Aorta (tissue), 5 donors: ENCODE measurements around the gene TMOD3. TPM values are rescaled to one million over a fixed set of nuclear protein-coding genes. Genes with fewer than 3 reads are reported as not detected.

Experiments
- ATAC-seq: fragments of 200-7000 bp; cut with Tn5 transposase; one replicate; pipeline ENCODE4 v1.9.1; 2022; ENCODE audit warnings: moderate library complexity; ENCODE audit not compliant: low FRiP score
- DNase-seq, 2 donors: peaks; one replicate each; pipeline ENCODE4 v3.0.0-alpha.2; 2020
- H3K27ac ChIP-seq, 2 donors: one replicate each; pipeline ENCODE4 v1.5.1; 2013; ENCODE audit warnings: low read length in 2 of 2, mild to moderate bottlenecking in 2 of 2, moderate library complexity in 2 of 2, control low read depth in 1 of 2, inconsistent platforms in 1 of 2, low read depth in 1 of 2
- H3K27me3 ChIP-seq, 2 donors: one replicate each; pipeline ENCODE4 v1.6.1; 2013; ENCODE audit warnings: control low read depth in 1 of 2, low read length in 1 of 2, mild to moderate bottlenecking in 1 of 2, moderate library complexity in 1 of 2; ENCODE audit not compliant: insufficient read depth in 2 of 2, control insufficient read depth in 1 of 2
- H3K36me3 ChIP-seq, 2 donors: one replicate each; pipeline ENCODE4 v1.6.1; 2013; ENCODE audit warnings: control low read depth in 1 of 2, low read length in 1 of 2, mild to moderate bottlenecking in 1 of 2; ENCODE audit not compliant: insufficient read depth in 2 of 2, control insufficient read depth in 1 of 2
- H3K4me1 ChIP-seq, 2 donors: one replicate each; pipeline ENCODE4 v1.6.1; 2013; ENCODE audit warnings: low read length in 2 of 2, control low read depth in 1 of 2, mild to moderate bottlenecking in 1 of 2, moderate library complexity in 1 of 2; ENCODE audit not compliant: insufficient read depth in 2 of 2, control insufficient read depth in 1 of 2
- H3K4me3 ChIP-seq, 2 donors: one replicate each; pipeline ENCODE4 v1.5.1; 2013; ENCODE audit warnings: low read length in 2 of 2, control low read depth in 1 of 2, mild to moderate bottlenecking in 1 of 2
- H3K9me3 ChIP-seq: one replicate; pipeline ENCODE4 v1.6.1; 2013; ENCODE audit warnings: mild to moderate bottlenecking, low read length; ENCODE audit not compliant: control insufficient read depth
- WGBS, 2 donors: extraction: QIAGEN DNeasy Blood & Tissue Kit; methylation state at CpG; one replicate each; pipeline ENCODE4 v1.1.7; 2013; 5-methylcytosine and 5-hydroxymethylcytosine counted together
- intact Hi-C, 2 donors: fragments of 100-400 bp; cut with DNase I; formaldehyde crosslinking; loops; one replicate each; pipeline versions ENCODE4 v1.14.2 to v1.15.0; 2022
- polyA plus RNA-seq, 2 donors: library from polyadenylated mRNA; stranded (reverse); fragments of 200-250 nt; gene quantifications; one replicate each; pipeline ENCODE4 v1.2.3, GENCODE V29; 2013
- total RNA-seq, 2 donors: library from RNA; stranded (reverse); fragmentation: NEBNext Ultra II Directional; extraction: Animal tissue kit (Norgen Biotek cat#: 25700); gene quantifications; one replicate each; pipeline ENCODE4 v1.2.1, GENCODE V29; 2021
- donor health status: healthy with polysubstance abuse.
- donor health status: Bipolar disorder and iron deficiency.
- donor health status: DM: no; HTN: no; CAD: no.
- donor health status: DM: no; HTN: no; CAD: no.
- donor health status: DM: yes; HTN: yes; CAD: no.

Gene TMOD3
- total and polyA plus RNA-seq, 4 donors: 11.0 to 57.3 (median 29.7) TPM

DNA sequence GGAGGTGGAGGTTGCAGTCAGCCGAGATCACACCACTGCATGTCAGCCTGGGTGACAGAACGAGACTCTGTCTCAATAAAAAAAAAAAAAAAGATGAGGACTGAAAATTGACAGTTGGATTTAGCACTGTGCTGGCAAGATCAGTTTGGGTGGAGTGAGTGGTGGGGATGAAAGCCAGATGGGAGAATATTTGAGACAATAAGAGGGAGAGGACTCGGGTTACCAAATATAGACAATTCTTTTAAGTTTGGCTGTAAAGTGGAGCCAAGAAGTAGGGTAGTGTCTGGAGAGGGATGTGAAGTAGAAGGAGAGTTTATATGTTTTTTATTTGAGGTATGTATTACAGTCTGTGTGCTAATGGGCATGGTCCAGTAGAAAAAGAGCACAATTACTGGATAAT lies 20.4 kb downstream of the TMOD3 start:
- DNase-seq: no peak
- Histone ChIP-seq H3K27me3 (no peaks in the 10 kb centered on the region), H3K9me3 (no peaks in the 10 kb centered on the region), H3K4me3 (no peak overlapping the region), H3K27ac (no peak overlapping the region), H3K4me1 (peaks cover 0 to 10% of the 10 kb centered on the region in 2 donors), H3K36me3 (no peaks in the 10 kb centered on the region)
- intact Hi-C loops: no loop called here
- no peak for ATAC-seq
- 85 to 90% methylated on average over 3 of the region's 3 CpGs for WGBS, 2 donors

GRCh38 chr15:51853998-51854397 lies 24.5 kb downstream of the TMOD3 start:
- Histone ChIP-seq H3K9me3 (no peaks in the 10 kb centered on the region), H3K27me3 (no peaks in the 10 kb centered on the region), H3K4me3 (no peak overlapping the region), H3K36me3 (no peaks in the 10 kb centered on the region), H3K27ac (no peak overlapping the region), H3K4me1 (peaks cover 0 to 4% of the 10 kb centered on the region in 2 donors)
- ATAC-seq (no peak), DNase-seq (no peak)
- 89 to 91% methylated on average over 2 of the region's 2 CpGs for WGBS, 2 donors
- intact Hi-C loops: no loop called here

DNA sequence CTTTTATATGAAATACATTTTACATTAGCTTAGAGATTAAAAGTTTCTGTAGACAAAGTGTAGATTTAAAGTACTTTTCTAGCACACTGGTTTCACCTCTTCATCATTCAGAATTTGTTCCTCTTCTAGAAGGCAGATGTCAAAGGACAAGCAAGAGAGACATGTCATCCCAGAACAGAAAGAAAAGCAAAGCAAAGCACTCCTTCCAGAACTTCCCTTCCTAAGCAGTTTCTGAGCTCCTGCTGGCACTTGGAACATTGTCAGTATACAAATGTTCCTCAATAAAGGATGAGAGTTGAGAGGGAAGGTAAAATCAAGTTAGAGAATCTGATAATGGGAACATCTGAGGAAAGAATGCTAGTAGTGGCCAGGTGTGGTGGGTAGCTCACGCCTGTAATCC lies 26.2 kb downstream of the TMOD3 start:
- Histone ChIP-seq H3K4me1 (no peaks in the 10 kb centered on the region), H3K9me3 (no peaks in the 10 kb centered on the region), H3K36me3 (no peaks in the 10 kb centered on the region), H3K4me3 (no peak overlapping the region), H3K27me3 (no peaks in the 10 kb centered on the region), H3K27ac (no peak overlapping the region)
- ATAC-seq (no peak), DNase-seq (no peak)
- intact Hi-C loops: no loop called here
- WGBS, 2 donors: 95 to 96% methylated on average over 1 of the region's 1 CpG

- no peak overlapping the region for H3K27ac ChIP-seq
- no peaks in the 10 kb centered on the region for H3K4me1 ChIP-seq
- intact Hi-C loops: no loop called here
- no peak for DNase-seq
- 90 to 92% methylated on average over 5 of the region's 5 CpGs for WGBS, 2 donors
- H3K4me3 ChIP-seq: no peak overlapping the region
- no peaks in the 10 kb centered on the region for H3K9me3 ChIP-seq
- H3K27me3 ChIP-seq: no peaks in the 10 kb centered on the region
- no peaks in the 10 kb centered on the region for H3K36me3 ChIP-seq
- ATAC-seq: no peak
Measured at GRCh38 chr15:51856714-51857380, 27.4 kb downstream of the TMOD3 start.

GRCh38 chr15:51861557-51862359 lies 32.3 kb downstream of the TMOD3 start:
- H3K27me3 ChIP-seq: no peaks in the 10 kb centered on the region
- H3K4me3 ChIP-seq: no peak overlapping the region
- H3K4me1 ChIP-seq: no peaks in the 10 kb centered on the region
- ATAC-seq (no peak), DNase-seq (no peak)
- H3K36me3 ChIP-seq: peaks cover 3 to 5% of the 10 kb centered on the region in 2 donors
- no peaks in the 10 kb centered on the region for H3K9me3 ChIP-seq
- intact Hi-C loops: no loop called here
- H3K27ac ChIP-seq: no peak overlapping the region
- WGBS, 2 donors: 91 to 92% methylated on average over 10 of the region's 10 CpGs

DNA sequence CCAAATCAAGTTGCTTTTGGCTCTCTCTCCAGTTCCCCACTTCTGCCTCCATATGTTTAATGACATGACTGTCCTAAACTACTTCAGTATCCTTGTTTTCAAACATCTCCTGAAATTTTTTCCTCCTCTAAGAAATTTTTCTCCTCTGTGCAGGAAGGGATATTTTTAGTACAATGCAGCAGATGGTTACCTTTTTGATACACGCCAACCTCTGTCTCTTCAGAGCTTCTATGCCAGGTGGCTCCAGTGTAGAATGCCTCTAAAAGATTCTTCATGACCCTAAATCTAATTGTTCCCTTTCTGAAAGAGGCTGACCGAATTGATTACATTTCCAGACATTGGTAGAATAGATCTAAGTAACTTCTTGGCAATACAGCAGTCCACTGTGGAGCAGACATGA lies 33.7 kb downstream of the TMOD3 start:
- Histone ChIP-seq H3K27ac (no peak overlapping the region), H3K36me3 (peaks cover 3 to 5% of the 10 kb centered on the region in 2 donors), H3K27me3 (no peaks in the 10 kb centered on the region), H3K9me3 (no peaks in the 10 kb centered on the region), H3K4me3 (no peak overlapping the region), H3K4me1 (no peaks in the 10 kb centered on the region)
- 93 to 97% methylated on average over 2 of the region's 2 CpGs for WGBS, 2 donors
- intact Hi-C loops: no loop called here
- DNase-seq (no peak), ATAC-seq (no peak)

GRCh38 chr15:51864408-51865056 lies 35.1 kb downstream of the TMOD3 start:
- intact Hi-C loops: no loop called here
- Histone ChIP-seq H3K4me1 (no peaks in the 10 kb centered on the region), H3K27me3 (no peaks in the 10 kb centered on the region), H3K9me3 (no peaks in the 10 kb centered on the region), H3K4me3 (no peak overlapping the region), H3K27ac (no peak overlapping the region), H3K36me3 (peaks cover 3 to 5% of the 10 kb centered on the region in 2 donors)
- ATAC-seq (no peak), DNase-seq (no peak)
- 96 to 97% methylated on average over 4 of the region's 4 CpGs for WGBS, 2 donors

DNA sequence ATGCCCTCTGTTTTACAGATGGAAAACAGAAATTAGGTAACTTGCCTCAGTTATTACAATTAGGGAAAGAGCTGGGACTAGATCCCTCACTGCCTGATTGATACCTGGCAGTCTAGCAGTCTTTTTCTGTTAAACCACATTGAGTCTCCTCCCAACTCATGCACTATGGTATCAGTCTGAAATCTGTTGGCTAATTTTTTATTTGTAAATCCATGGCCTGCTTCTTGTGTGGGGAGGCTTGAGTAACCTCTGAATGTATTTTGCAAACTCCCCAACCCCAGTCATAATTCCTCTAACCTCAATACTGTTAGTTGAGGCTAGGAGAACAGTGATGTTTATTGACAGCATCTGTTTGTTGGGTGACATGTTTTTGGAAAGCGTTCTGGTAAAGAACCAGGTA lies 35.9 kb downstream of the TMOD3 start:
- ATAC-seq (no peak), DNase-seq (no peak)
- 100% methylated on average over 1 of the region's 1 CpG for WGBS, 2 donors
- intact Hi-C loops: no loop called here
- H3K4me1 ChIP-seq: no peaks in the 10 kb centered on the region
- peaks cover 3 to 5% of the 10 kb centered on the region in 2 donors for H3K36me3 ChIP-seq
- no peak overlapping the region for H3K27ac ChIP-seq
- H3K4me3 ChIP-seq: no peak overlapping the region
- H3K9me3 ChIP-seq: no peaks in the 10 kb centered on the region
- H3K27me3 ChIP-seq: no peaks in the 10 kb centered on the region
